Anterior cingulate cortex (tissue), 58 donors: Measurements from ENCODE around the gene MYADML2.
"Not testable (repeated sequence)": the region's sequence is repeated elsewhere in the genome, so short reads cannot be mapped to it uniquely, and the experiment has no call there.

ENCODE experiments used
- DNase-seq, 58 donors: peaks; one replicate each; lab custom pipeline; 2025; lab: John Stamatoyannopoulos, UW

MYADML2 gene

GRCh38 chr17:81947189-81947588 is at the start of gene MYADML2:
Gene MYADML2, minus strand, starts transcription at chr17:81947233. Its CDS starts 5,492 bp downstream, at chr17:81941741.
- DNase-seq = no peak

- DNase-seq = no peak
Measured at GRCh38 chr17:81996232-81996756, 49.3 kb upstream of the MYADML2 start.

- no peak for DNase-seq
Measured at GRCh38 chr17:81995463-81996231, 48.6 kb upstream of the MYADML2 start.

GRCh38 chr17:81994593-81995462 is 47.8 kb upstream of the MYADML2 start:
- no peak for DNase-seq

GRCh38 chr17:81993729-81994592 is 46.9 kb upstream of the MYADML2 start:
- DNase-seq = no peak

- no peak for DNase-seq
Measured at GRCh38 chr17:81992306-81993102, 45.5 kb upstream of the MYADML2 start.

GRCh38 chr17:81991684-81992305 is 44.8 kb upstream of the MYADML2 start:
- peak in 45 of 58 donors; percentile 18 to 80 (median 60) for DNase-seq

- no peak for DNase-seq
Measured at GRCh38 chr17:81990836-81991683, 44.0 kb upstream of the MYADML2 start.

GRCh38 chr17:81987161-81987770 is 40.2 kb upstream of the MYADML2 start:
- DNase-seq = no peak

- DNase-seq = no peak
Measured at GRCh38 chr17:81986606-81987005, 39.6 kb upstream of the MYADML2 start.

- no peak for DNase-seq
Measured at GRCh38 chr17:81984773-81985410, 37.9 kb upstream of the MYADML2 start.

GRCh38 chr17:81983639-81984373 is 36.8 kb upstream of the MYADML2 start:
- no peak for DNase-seq

- no peak for DNase-seq
Measured at GRCh38 chr17:81983011-81983638, 36.1 kb upstream of the MYADML2 start.

GRCh38 chr17:81981511-81981910 is 34.5 kb upstream of the MYADML2 start:
- DNase-seq = not testable (repeated sequence)

- DNase-seq = no peak
Measured at GRCh38 chr17:81980707-81981343, 33.8 kb upstream of the MYADML2 start.
